A549 treated with GW870086 at 1 μM for 4 hours (cell line): ENCODE measurements around the gene HTD2. TPM values are rescaled to one million over a fixed set of nuclear protein-coding genes. Genes with fewer than 3 reads are reported as not detected.

ENCODE experiments used
- total RNA-seq: library from RNA; stranded (reverse); fragments of 200-300 nt; extraction: Qiagen RNA extraction; gene quantifications from 5 replicates; pipeline ENCODE4 v1.2.3, GENCODE V29; 2022; ENCODE audit warnings: low read depth

HTD2 gene
- total RNA-seq = 6.7 to 8.2 TPM (median 8.1 TPM) in 5 replicates

DNA sequence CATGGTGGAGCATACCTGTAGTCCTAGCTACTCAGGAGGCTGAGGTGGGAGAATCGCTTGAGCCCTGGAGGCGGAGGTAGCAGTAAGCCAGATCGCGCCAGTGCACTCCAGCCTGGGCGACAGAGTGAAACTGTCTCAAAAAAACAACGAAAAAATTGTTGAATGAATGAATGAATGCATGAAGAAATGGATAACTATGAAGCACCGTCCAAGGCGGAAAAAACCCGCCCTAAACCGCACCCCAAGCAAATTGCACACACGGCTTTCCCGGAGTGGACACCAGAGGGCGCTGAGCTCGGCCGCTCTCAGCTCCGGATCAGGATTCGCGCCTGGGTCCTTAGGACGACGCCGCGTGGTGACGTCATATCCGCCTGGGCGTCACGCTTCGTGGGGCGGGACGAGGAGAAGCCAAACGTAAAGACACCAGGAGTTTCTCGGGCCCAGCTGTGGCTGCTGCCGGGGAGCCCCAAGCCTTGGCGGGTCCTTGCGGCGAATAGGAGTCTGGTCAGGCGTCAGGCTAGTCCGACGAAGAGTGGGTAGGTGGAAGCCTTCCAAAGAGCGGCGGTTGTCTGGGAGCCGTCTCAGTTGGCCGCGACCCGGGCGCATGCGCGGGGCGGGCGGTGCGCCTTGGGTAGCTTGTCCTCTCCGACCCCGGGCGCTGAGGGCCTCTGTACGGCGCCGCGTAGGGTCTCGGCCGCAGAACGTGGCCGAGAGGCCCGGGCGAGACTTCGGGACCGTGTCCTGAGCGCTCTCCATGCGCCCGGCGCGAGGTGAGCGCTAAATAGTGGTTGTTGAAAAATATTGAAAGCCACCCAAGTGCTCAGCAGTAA is at the start of gene HTD2, which contains the start of gene RPP14:
TSS of gene HTD2 (plus strand) at position 639 of the 830 bp plus-strand sequence. CDS start 11,094 bp downstream, outside the sequence.
TSS of gene RPP14 (plus strand) at position 364 of the 830 bp plus-strand sequence. CDS start 4,085 bp downstream, outside the sequence.

GRCh38 chr3:58332575-58333188 is 26.4 kb downstream of the HTD2 start, which contains the start of gene PXK:
TSS of gene PXK (plus strand) at chr3:58332892. CDS start at chr3:58332989, 97 bp downstream.

Other genes with a start within 250 kb of the HTD2 start
- gene DNASE1L3, start 95.5 kb upstream of the HTD2 start, total RNA-seq = 0.35 TPM in 1 of 5 replicates, not detected in the others
- gene ABHD6, start 68.7 kb upstream of the HTD2 start, total RNA-seq = 9.4 to 12.3 TPM (median 11.4 TPM) in 5 replicates
- gene RPP14, start 275 bp upstream of the HTD2 start, total RNA-seq = 9.8 to 12.3 TPM (median 10.1 TPM) in 5 replicates
- 4.9 to 6.7 TPM (median 6.3 TPM) in 5 replicates for gene PXK, start 26.4 kb downstream of the HTD2 start, total RNA-seq
- gene PDHB, start 127.3 kb downstream of the HTD2 start, total RNA-seq = 56.4 to 64.2 TPM (median 59.9 TPM) in 5 replicates
- gene KCTD6, start 185.6 kb downstream of the HTD2 start, total RNA-seq = 6.1 to 9.1 TPM (median 8.6 TPM) in 5 replicates
- gene ACOX2, start 230.7 kb downstream of the HTD2 start, total RNA-seq = 6.9 to 11.0 TPM (median 9.1 TPM) in 5 replicates